ENCODE results near the gene APOD.

DNA sequence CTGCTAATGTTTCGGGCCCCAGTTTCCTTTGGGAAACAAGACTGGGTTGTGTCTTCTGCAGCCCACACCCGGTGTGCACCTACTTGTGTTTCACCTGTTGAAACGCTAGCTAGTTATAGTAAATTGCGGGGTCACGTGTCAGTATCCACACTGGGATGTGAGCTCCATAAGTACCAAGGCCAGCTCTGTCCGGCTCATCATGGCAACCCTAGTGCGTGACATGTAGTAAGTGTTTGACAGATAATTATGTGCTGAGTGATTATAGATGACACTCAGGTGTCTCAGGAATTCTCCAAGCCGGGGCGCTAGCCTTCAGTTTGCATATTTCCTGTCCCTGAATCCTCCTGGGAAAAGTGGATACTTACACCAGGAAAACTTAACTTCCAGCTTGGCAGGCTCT lies 12.8 kb downstream of the APOD start:
- TF ChIP-seq POLR2AphosphoS5 (IDR thresholded peaks at IDR 0.05; ENCODE audit: borderline replicate concordance, low read depth, low read length) (no peak), EZH2 (IDR thresholded peaks at IDR 0.05) (no peak)

Measured in SK-N-MC (cell line).